CD14-positive monocyte (primary cell): ENCODE results near the gene NEK6. TPM values are rescaled to one million over a fixed set of nuclear protein-coding genes. Genes with fewer than 3 reads are reported as not detected.

ENCODE experiments used
- DNase-seq, 3 donors: peaks; one replicate each; pipeline ENCODE4 v3.0.0-alpha.2; 2011 to 2022
- H2AFZ ChIP-seq: 2 replicates; pipeline ENCODE4 v1.6.0; 2012; ENCODE audit warnings: mild to moderate bottlenecking, low read depth, low read length, inconsistent platforms; ENCODE audit not compliant: insufficient read depth, poor library complexity, severe bottlenecking
- H3K27ac ChIP-seq, 2 donors: 1 replicate in 1 of 2; 2 replicates in 1 of 2; pipeline ENCODE4 v1.5.1; 2012 to 2013; ENCODE audit warnings: low read length in 2 of 2, control low read depth in 1 of 2, inconsistent platforms in 1 of 2, low read depth in 1 of 2, mild to moderate bottlenecking in 1 of 2
- H3K27me3 ChIP-seq, 2 donors: one replicate each; pipeline versions ENCODE4 v1.6.0 to v1.6.1; 2011 to 2013; ENCODE audit warnings: low read length in 2 of 2; ENCODE audit not compliant: control insufficient read depth in 2 of 2, insufficient read depth in 2 of 2
- H3K36me3 ChIP-seq, 2 donors: replicated peaks in 1 of 2; 1 replicate in 1 of 2; 2 replicates in 1 of 2; pipeline versions ENCODE4 v1.5.1 to v1.6.1; 2012 to 2013; ENCODE audit warnings: low read length in 2 of 2, control low read depth in 1 of 2, inconsistent platforms in 1 of 2, mild to moderate bottlenecking in 1 of 2; ENCODE audit not compliant: insufficient read depth in 2 of 2, control insufficient read depth in 1 of 2
- H3K4me1 ChIP-seq, 2 donors: 1 replicate in 1 of 2; 2 replicates in 1 of 2; pipeline versions ENCODE4 v1.5.1 to v1.6.1; 2012 to 2013; ENCODE audit warnings: low read length in 2 of 2, control low read depth in 1 of 2, inconsistent platforms in 1 of 2, mild to moderate bottlenecking in 1 of 2, moderate library complexity in 1 of 2; ENCODE audit not compliant: insufficient read depth in 2 of 2, control insufficient read depth in 1 of 2
- H3K4me2 ChIP-seq: replicated peaks from 2 replicates; pipeline ENCODE3; 2012; ENCODE audit warnings: low read length, moderate library complexity, mild to moderate bottlenecking; ENCODE audit not compliant: poor library complexity, severe bottlenecking; ENCODE audit errors: extremely low read depth
- H3K4me3 ChIP-seq, 3 experiments: fragments of 200-600 bp in 1 of 3; sonication (generic) in 1 of 3; replicated peaks in 1 of 3; 1 replicate in 2 of 3; 2 replicates in 1 of 3; pipeline ENCODE4 v1.5.1; 2011 to 2013; ENCODE audit warnings: low read length in 3 of 3, mild to moderate bottlenecking in 3 of 3, control low read depth in 2 of 3, low read depth in 2 of 3, inconsistent platforms in 1 of 3, moderate library complexity in 1 of 3
- H3K79me2 ChIP-seq: 2 replicates; pipeline ENCODE4 v1.6.0; 2012; ENCODE audit warnings: mild to moderate bottlenecking, control low read depth, inconsistent platforms, low read length, moderate library complexity; ENCODE audit not compliant: insufficient read depth
- H3K9ac ChIP-seq: 2 replicates; pipeline ENCODE4 v1.6.0; 2017; ENCODE audit warnings: low read length, mild to moderate bottlenecking; ENCODE audit not compliant: insufficient read depth, poor library complexity, severe bottlenecking
- H3K9me3 ChIP-seq, 2 donors: replicated peaks in 1 of 2; 1 replicate in 1 of 2; 2 replicates in 1 of 2; pipeline versions ENCODE4 v1.5.1 to v1.6.1; 2012 to 2013; ENCODE audit warnings: low read length in 2 of 2, control low read depth in 1 of 2; ENCODE audit not compliant: control insufficient read depth in 1 of 2, insufficient read depth in 1 of 2
- H4K20me1 ChIP-seq: 2 replicates; pipeline ENCODE4 v1.6.0; 2012; ENCODE audit warnings: mild to moderate bottlenecking, low read length, control low read depth, moderate library complexity; ENCODE audit not compliant: insufficient read depth
- H3K27ac Mint-ChIP-seq, 7 donors: one replicate each; pipeline ENCODE4 v1.8.0; 2020; ENCODE audit warnings: mild to moderate bottlenecking in 7 of 7, mixed read lengths in 7 of 7, moderate library complexity in 6 of 7, inconsistent platforms in 2 of 7
- H3K27me3 Mint-ChIP-seq, 3 donors: one replicate each; pipeline ENCODE4 v1.8.0; 2021 to 2022; ENCODE audit warnings: low read depth in 3 of 3, mild to moderate bottlenecking in 3 of 3, mixed read lengths in 3 of 3, moderate library complexity in 3 of 3, inconsistent platforms in 1 of 3
- H3K36me3 Mint-ChIP-seq, 2 donors: one replicate each; pipeline ENCODE4 v1.8.0; 2020; ENCODE audit warnings: mixed read lengths in 2 of 2, inconsistent platforms in 1 of 2, mild to moderate bottlenecking in 1 of 2
- H3K4me1 Mint-ChIP-seq: one replicate; pipeline ENCODE4 v1.8.0; 2020; ENCODE audit warnings: mild to moderate bottlenecking, mixed read lengths
- H3K4me3 Mint-ChIP-seq, 2 donors: one replicate each; pipeline ENCODE4 v1.8.0; 2020; ENCODE audit warnings: mild to moderate bottlenecking in 2 of 2, mixed read lengths in 2 of 2, moderate library complexity in 1 of 2
- H3K9me3 Mint-ChIP-seq, 7 donors: one replicate each; pipeline ENCODE4 v1.8.0; 2020 to 2022; ENCODE audit warnings: mixed read lengths in 7 of 7, mild to moderate bottlenecking in 6 of 7, moderate library complexity in 6 of 7, inconsistent platforms in 2 of 7
- CTCF ChIP-seq: fragments of 200-600 bp; IDR thresholded peaks from one replicate; pipeline ENCODE4 v1.8.0; 2022; ENCODE audit warnings: antibody characterized with exemption, mild to moderate bottlenecking
- whole genome bisulfite sequencing: methylation state at CpG from one replicate; pipeline ENCODE4 v1.1.5; 2013; ENCODE audit warnings: missing lambda C conversion rate; ENCODE audit not compliant: insufficient coverage; 5-methylcytosine and 5-hydroxymethylcytosine counted together
- intact Hi-C, 2 donors: fragments of 100-400 bp; cut with micrococcal nuclease; formaldehyde crosslinking; loops; one replicate each; pipeline versions ENCODE4 v1.15.0 to v1.15.1; 2023
- polyA plus RNA-seq, 3 donors: library from polyadenylated mRNA; depleted of rRNA in 1 of 3; unstranded in 2 of 3; stranded (reverse) in 1 of 3; fragments of 300-500 nt in 2 of 3; fragments of >200 nt in 1 of 3; fragmentation: Illumina TruSeq in 2 of 3; gene quantifications; 1 replicate in 2 of 3; 2 replicates in 1 of 3; pipeline ENCODE4 v1.2.3, GENCODE V29; 2012 to 2021

NEK6 gene
- polyA plus RNA-seq, 3 donors = 26.1 to 46.0 (median 35.8) TPM

GRCh38 chr9:124330011-124330697, 72.4 kb downstream of the NEK6 start:
- H3K9ac ChIP-seq = no peak overlapping the region
- no peak overlapping the region for H3K4me2 ChIP-seq
- WGBS = 97% methylated on average over 23 of the region's 29 CpGs
- peaks cover 95 to 100% of the 10 kb centered on the region in 2 donors for H3K36me3 ChIP-seq
- DNase-seq = no peak
- Mint-ChIP-seq H3K4me1 (no peaks in the 10 kb centered on the region), H3K27ac (peak overlapping the region in 1 of 7 donors; percentile 21), H3K27me3 (no peaks in the 10 kb centered on the region), H3K4me3 (no peak overlapping the region), H3K36me3 (peaks cover 77 to 99% of the 10 kb centered on the region in 2 donors), H3K9me3 (no peaks in the 10 kb centered on the region)
- H3K27ac ChIP-seq = no peak overlapping the region
- no peaks in the 10 kb centered on the region for H3K27me3 ChIP-seq
- intact Hi-C loops = no loop called here
- H3K4me3 ChIP-seq = no peak overlapping the region
- no peaks in the 10 kb centered on the region for H3K4me1 ChIP-seq
- TF ChIP-seq CTCF = no peak
- H3K79me2 ChIP-seq = peaks cover 3% of the 10 kb centered on the region
- no peak overlapping the region for H2AFZ ChIP-seq
- H3K9me3 ChIP-seq = no peaks in the 10 kb centered on the region
- peaks cover 91% of the 10 kb centered on the region for H4K20me1 ChIP-seq

- no peak overlapping the region for H3K4me2 ChIP-seq
- H3K79me2 ChIP-seq = peaks cover 3% of the 10 kb centered on the region
- intact Hi-C loops = no loop called here
- no peak overlapping the region for H3K27ac ChIP-seq
- Mint-ChIP-seq H3K4me3 (no peak overlapping the region), H3K4me1 (no peaks in the 10 kb centered on the region), H3K9me3 (peaks cover 0 to 3% (median 0%) of the 10 kb centered on the region in 7 donors), H3K27ac (peak overlapping the region in 1 of 7 donors; percentile 56), H3K36me3 (peaks cover 77 to 100% of the 10 kb centered on the region in 2 donors), H3K27me3 (no peaks in the 10 kb centered on the region)
- H4K20me1 ChIP-seq = peaks cover 93% of the 10 kb centered on the region
- no peak overlapping the region for H3K4me3 ChIP-seq
- H3K9me3 ChIP-seq = no peaks in the 10 kb centered on the region
- H3K9ac ChIP-seq = no peak overlapping the region
- WGBS = 96% methylated on average over 10 of the region's 11 CpGs
- no peaks in the 10 kb centered on the region for H3K4me1 ChIP-seq
- H2AFZ ChIP-seq = no peak overlapping the region
- TF ChIP-seq CTCF = no peak
- peaks cover 96 to 100% of the 10 kb centered on the region in 2 donors for H3K36me3 ChIP-seq
- DNase-seq = no peak
- no peaks in the 10 kb centered on the region for H3K27me3 ChIP-seq
Measured at GRCh38 chr9:124331580-124331979, 73.8 kb downstream of the NEK6 start.
